ENCODE results near the gene R3HDM4.
"Not testable (repeated sequence)": the region's sequence is repeated elsewhere in the genome, so short reads cannot be mapped to it uniquely, and the experiment has no call there.

R3HDM4 gene

GRCh38 chr19:896434-896833 is 16.6 kb downstream of the R3HDM4 start:
- no peak overlapping the region for H3K4me3 Mint-ChIP-seq
- no peak overlapping the region for H3K27ac Mint-ChIP-seq
- H3K36me3 Mint-ChIP-seq, result no peaks in the 10 kb centered on the region

GRCh38 chr19:892894-893689 is 19.9 kb downstream of the R3HDM4 start, which contains the start of the genes MED16 and RNU6-9:
TSS of gene MED16 (minus strand) at chr19:893187. CDS start at chr19:891131, 2,056 bp downstream.
TSS of gene RNU6-9 (plus strand) at chr19:893484.
- Mint-ChIP-seq H3K36me3 (no peaks in the 10 kb centered on the region), H3K27ac (peak within 1 kb of the TSS; percentile 100)

More at GRCh38 chr19:896434-896833, 16.6 kb downstream of the R3HDM4 start:
- Mint-ChIP-seq H3K27me3 (no peaks in the 10 kb centered on the region), H3K9me3 (no peaks in the 10 kb centered on the region), H3K4me1 (peaks cover 20% of the 10 kb centered on the region)

GRCh38 chr19:892243-892893 is 20.7 kb downstream of the R3HDM4 start:
- Mint-ChIP-seq H3K9me3 (no peaks in the 10 kb centered on the region), H3K36me3 (no peaks in the 10 kb centered on the region), H3K27ac (peak overlapping the region; percentile 55), H3K4me3 (peak overlapping the region; percentile 84), H3K4me1 (peaks cover 30% of the 10 kb centered on the region), H3K27me3 (no peaks in the 10 kb centered on the region)

More at GRCh38 chr19:892894-893689, 19.9 kb downstream of the R3HDM4 start, which contains the start of the genes MED16 and RNU6-9:
- Mint-ChIP-seq H3K4me3 (peak within 1 kb of the TSS; percentile 95), H3K27me3 (no peaks in the 10 kb centered on the region), H3K4me1 (peaks cover 30% of the 10 kb centered on the region), H3K9me3 (no peaks in the 10 kb centered on the region)

- H3K4me1 Mint-ChIP-seq, result peaks cover 27% of the 10 kb centered on the region
- H3K4me3 Mint-ChIP-seq, result peak overlapping the region; percentile 84
- H3K27me3 Mint-ChIP-seq, H3K36me3 Mint-ChIP-seq, H3K9me3 Mint-ChIP-seq: not testable (repeated sequence)
- H3K27ac Mint-ChIP-seq, result peak overlapping the region; percentile 68
These were observed 21.4 kb downstream of the R3HDM4 start for GRCh38 chr19:891421-892200.

DNA sequence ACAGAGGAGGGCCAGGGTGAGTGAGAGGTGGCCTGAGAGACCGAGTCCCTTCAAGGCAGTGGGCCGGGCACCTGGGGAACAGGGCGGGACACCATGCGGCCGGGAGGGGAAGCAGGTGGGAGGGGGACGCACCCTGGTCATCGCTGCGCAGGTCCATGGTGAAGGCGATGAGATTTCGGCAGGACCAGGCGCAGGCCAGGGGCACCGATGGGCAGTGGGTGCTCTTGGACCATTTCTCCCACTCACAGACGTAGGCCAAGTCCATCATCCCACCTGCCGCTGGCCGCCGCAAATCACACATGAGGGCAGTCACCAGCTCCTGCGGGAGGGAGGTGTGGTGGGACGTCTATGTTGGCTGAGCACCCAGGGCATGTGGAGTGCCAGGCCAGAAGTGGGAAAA is 22.2 kb downstream of the R3HDM4 start:
- Mint-ChIP-seq H3K27ac (peak overlapping the region; percentile 68), H3K4me1 (peaks cover 26% of the 10 kb centered on the region), H3K27me3 (no peaks in the 10 kb centered on the region), H3K9me3 (no peaks in the 10 kb centered on the region), H3K36me3 (no peaks in the 10 kb centered on the region), H3K4me3 (peak overlapping the region; percentile 68)

DNA sequence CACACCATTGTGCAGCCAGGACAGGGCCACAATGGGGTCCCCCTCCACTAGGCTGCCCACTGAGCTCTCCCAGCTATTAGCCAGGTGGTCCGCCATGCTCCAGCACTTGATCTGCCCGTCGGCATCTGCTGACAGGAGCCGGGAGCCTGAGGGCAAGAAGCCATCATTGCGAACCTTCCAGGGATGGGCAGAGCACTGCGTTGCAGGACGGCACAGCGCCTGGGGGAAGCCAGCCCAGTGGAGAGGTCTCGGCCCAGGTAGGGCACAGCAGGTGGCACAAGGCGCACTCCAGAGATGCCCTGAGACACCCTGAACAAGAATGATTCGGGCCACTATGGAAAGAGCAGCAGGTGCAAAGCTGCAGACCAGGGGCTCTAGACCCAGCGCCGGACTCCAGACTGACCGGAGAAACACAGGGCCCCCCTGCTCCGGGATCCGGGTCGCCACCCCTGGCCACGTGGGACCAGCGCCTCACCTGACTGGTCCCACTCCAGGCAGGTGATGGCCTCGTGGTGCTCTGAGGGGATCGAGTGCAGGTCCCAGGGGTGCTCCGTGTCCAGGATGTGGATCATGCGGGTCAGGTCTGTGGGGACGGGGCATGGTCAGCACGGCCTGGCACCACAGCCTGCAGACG is 23.2 kb downstream of the R3HDM4 start:
- no peaks in the 10 kb centered on the region for H3K36me3 Mint-ChIP-seq

GRCh38 chr19:888581-889385 is 24.2 kb downstream of the R3HDM4 start:
- no peaks in the 10 kb centered on the region for H3K36me3 Mint-ChIP-seq
- H3K27ac Mint-ChIP-seq, result no peak overlapping the region

More for the DNA sequence above, 23.2 kb downstream of the R3HDM4 start:
- peaks cover 26% of the 10 kb centered on the region for H3K4me1 Mint-ChIP-seq
- no peak overlapping the region for H3K4me3 Mint-ChIP-seq
- H3K9me3 Mint-ChIP-seq, result no peaks in the 10 kb centered on the region
- no peak overlapping the region for H3K27ac Mint-ChIP-seq
- no peaks in the 10 kb centered on the region for H3K27me3 Mint-ChIP-seq

DNA sequence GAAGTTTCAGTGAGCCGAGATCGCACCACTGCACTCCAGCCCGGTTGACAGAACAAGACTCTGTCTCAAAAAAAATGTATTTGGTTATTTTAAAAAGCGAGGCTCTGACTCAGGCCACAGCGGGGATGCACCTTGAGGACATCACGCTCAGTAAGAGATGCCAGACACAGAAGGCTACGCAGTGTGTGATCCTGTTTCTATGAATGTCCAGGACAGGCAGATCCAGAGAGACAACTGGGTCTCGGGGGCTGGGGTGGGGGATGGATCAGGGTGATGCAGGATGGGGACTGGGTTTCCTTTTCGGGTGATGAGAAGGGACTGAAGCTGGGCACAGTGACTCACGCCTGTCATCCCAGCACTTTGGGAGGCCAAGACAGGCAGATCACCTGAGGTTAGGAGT is 25.4 kb downstream of the R3HDM4 start:
- H3K9me3 Mint-ChIP-seq, result no peaks in the 10 kb centered on the region
- H3K4me1 Mint-ChIP-seq, result peaks cover 11% of the 10 kb centered on the region
- no peak overlapping the region for H3K4me3 Mint-ChIP-seq

More at GRCh38 chr19:888581-889385, 24.2 kb downstream of the R3HDM4 start:
- Mint-ChIP-seq H3K4me3 (peak overlapping the region; percentile 23), H3K4me1 (peaks cover 19% of the 10 kb centered on the region), H3K27me3 (no peaks in the 10 kb centered on the region), H3K9me3 (no peaks in the 10 kb centered on the region)

GRCh38 chr19:887072-887471 is 25.9 kb downstream of the R3HDM4 start:
- peaks cover 11% of the 10 kb centered on the region for H3K4me1 Mint-ChIP-seq
- no peaks in the 10 kb centered on the region for H3K27me3 Mint-ChIP-seq
- no peaks in the 10 kb centered on the region for H3K36me3 Mint-ChIP-seq
- H3K4me3 Mint-ChIP-seq, result no peak overlapping the region
- H3K9me3 Mint-ChIP-seq, result no peaks in the 10 kb centered on the region
- no peak overlapping the region for H3K27ac Mint-ChIP-seq

More for the DNA sequence above, 25.4 kb downstream of the R3HDM4 start:
- Mint-ChIP-seq H3K27me3 (no peaks in the 10 kb centered on the region), H3K27ac (no peak overlapping the region), H3K36me3 (no peaks in the 10 kb centered on the region)

DNA sequence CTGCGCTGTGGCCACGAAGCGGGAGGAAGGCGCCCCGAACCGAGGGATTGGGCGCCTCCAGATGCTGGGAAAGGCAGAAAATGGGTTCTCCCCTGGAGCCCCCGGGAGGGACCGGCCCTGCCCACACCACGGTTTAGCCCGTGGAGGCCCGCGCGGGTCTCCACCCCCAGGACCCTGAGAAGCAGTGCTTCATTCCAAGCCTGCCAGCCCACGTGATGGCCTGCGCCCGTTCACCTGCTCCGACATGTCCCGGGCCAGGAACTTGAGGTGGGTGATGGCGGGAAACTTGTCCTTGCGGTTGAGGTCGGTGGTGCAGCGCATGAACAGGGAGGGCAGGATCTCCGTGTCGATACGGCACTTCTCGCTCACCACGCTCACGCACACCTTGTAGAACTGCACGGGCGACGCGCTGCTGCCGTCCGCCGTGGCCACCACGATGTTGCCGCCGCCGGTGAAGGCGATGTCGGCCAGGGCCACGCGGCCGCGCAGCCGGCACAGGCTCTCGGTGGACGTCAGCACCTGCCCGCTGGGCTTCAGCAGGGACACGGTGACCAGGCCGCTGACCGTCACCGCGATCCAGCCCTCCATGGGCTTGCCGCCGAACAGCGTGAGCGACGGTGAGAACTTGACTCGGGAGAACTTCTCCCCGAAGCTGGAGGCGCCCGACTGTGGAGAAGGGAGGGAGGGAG is 27.3 kb downstream of the R3HDM4 start:
- no peak overlapping the region for H3K27ac Mint-ChIP-seq
- H3K9me3 Mint-ChIP-seq, result no peaks in the 10 kb centered on the region
- H3K4me3 Mint-ChIP-seq, result no peak overlapping the region
- peaks cover 5% of the 10 kb centered on the region for H3K4me1 Mint-ChIP-seq
- no peaks in the 10 kb centered on the region for H3K36me3 Mint-ChIP-seq
- no peaks in the 10 kb centered on the region for H3K27me3 Mint-ChIP-seq

- H3K4me1 Mint-ChIP-seq, result peaks cover 5% of the 10 kb centered on the region
- H3K4me3 Mint-ChIP-seq, result no peak overlapping the region
- H3K9me3 Mint-ChIP-seq, result no peaks in the 10 kb centered on the region
- H3K36me3 Mint-ChIP-seq, result no peaks in the 10 kb centered on the region
- H3K27ac Mint-ChIP-seq, result no peak overlapping the region
- H3K27me3 Mint-ChIP-seq, result no peaks in the 10 kb centered on the region
These were observed 28.4 kb downstream of the R3HDM4 start for GRCh38 chr19:884420-885211.

- Mint-ChIP-seq H3K27ac (no peak overlapping the region), H3K4me1 (no peaks in the 10 kb centered on the region)
These were observed 29.3 kb downstream of the R3HDM4 start for GRCh38 chr19:883661-884211.

DNA sequence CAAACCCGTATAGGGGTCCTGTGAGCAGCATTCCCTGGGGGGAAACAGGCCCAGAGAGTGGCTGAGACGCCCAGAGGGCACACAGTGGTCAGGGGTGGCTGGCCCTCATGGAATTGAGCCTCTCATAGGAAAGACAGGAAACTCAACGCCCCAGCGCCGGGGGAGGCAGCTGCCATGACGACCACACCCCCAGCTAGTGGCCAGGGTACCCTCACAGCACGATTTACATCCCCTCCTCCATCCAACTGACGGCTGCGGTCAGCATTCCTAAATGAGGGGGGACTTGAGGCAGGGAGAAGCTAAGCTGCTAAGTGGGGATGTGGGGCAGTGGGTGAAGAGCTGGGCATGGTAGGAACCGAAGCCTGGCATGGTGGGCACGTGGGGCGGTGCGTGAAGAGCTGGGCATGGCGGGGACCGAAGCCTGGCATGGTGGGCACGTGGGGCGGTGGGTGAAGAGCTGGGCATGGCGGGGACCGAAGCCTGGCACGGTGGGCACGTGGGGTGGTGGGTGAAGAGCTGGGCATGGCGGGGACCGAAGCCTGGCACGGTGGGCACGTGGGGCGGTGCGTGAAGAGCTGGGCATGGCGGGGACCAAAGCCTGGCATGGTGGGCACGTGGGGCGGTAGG is 30.0 kb downstream of the R3HDM4 start:
- Mint-ChIP-seq H3K4me1 (no peaks in the 10 kb centered on the region), H3K36me3 (no peaks in the 10 kb centered on the region), H3K9me3 (no peaks in the 10 kb centered on the region), H3K27me3 (no peaks in the 10 kb centered on the region), H3K4me3 (no peak overlapping the region), H3K27ac (no peak overlapping the region)

More at GRCh38 chr19:883661-884211, 29.3 kb downstream of the R3HDM4 start:
- Mint-ChIP-seq H3K36me3 (no peaks in the 10 kb centered on the region), H3K27me3 (no peaks in the 10 kb centered on the region), H3K9me3 (no peaks in the 10 kb centered on the region), H3K4me3 (no peak overlapping the region)
